K562 (cell line): ENCODE results near the gene UBE2N. TPM values are rescaled to one million over a fixed set of nuclear protein-coding genes. Genes with fewer than 3 reads are reported as not detected.

Source experiments
- ASH1L ChIP-seq: fragments of 450-650 bp; IDR thresholded peaks from 2 replicates; pipeline ENCODE4 v1.6.1; 2018; ENCODE audit warnings: borderline replicate concordance, mild to moderate bottlenecking, low read depth; ENCODE audit not compliant: partially characterized antibody
- BCL6 ChIP-seq: fragments of 250-450 bp; sonication (Bioruptor Pico); IDR thresholded peaks from 2 replicates; pipeline ENCODE4 v1.4.0; 2020
- CBFB ChIP-seq: sonication (generic); formaldehyde crosslinking; IDR thresholded peaks from 2 replicates; pipeline ENCODE4 v1.4.0; 2020; ENCODE audit warnings: mild to moderate bottlenecking, missing genetic modification reagents
- CGGBP1 ChIP-seq: fragments of 250-450 bp; sonication (Bioruptor Pico); IDR thresholded peaks from 2 replicates; pipeline ENCODE4 v1.9.0; 2021; ENCODE audit warnings: mild to moderate bottlenecking
- JUNB ChIP-seq: fragments of 450-650 bp; formaldehyde crosslinking; conservative IDR thresholded peaks from 2 replicates; pipeline ENCODE4 v1.4.0; 2020; ENCODE audit warnings: mild to moderate bottlenecking
- MTA2 ChIP-seq: fragments of 450-650 bp; IDR thresholded peaks from 2 replicates; pipeline ENCODE4 v1.6.1; 2016; ENCODE audit warnings: low read depth
- PHF21A ChIP-seq: fragments of 450-650 bp; IDR thresholded peaks from 2 replicates; pipeline ENCODE4 v1.6.1; 2017; ENCODE audit warnings: low read depth, borderline replicate concordance
- PHF8 ChIP-seq: fragments of 200-600 bp; sonication (generic); IDR thresholded peaks from 2 replicates; pipeline ENCODE4 v1.6.1; 2012; ENCODE audit warnings: mixed run types, mild to moderate bottlenecking, inconsistent platforms, low read length, moderate library complexity, borderline replicate concordance
- PRPF4 ChIP-seq: fragments of 200-400 bp; formaldehyde crosslinking; IDR thresholded peaks from one replicate; pipeline ENCODE4 v1.6.1; 2017; ENCODE audit warnings: low read length, low read depth, mild to moderate bottlenecking; ENCODE audit not compliant: insufficient read depth, poor library complexity, severe bottlenecking
- RBM39 ChIP-seq: fragments of 200-400 bp; formaldehyde crosslinking; optimal IDR thresholded peaks from 2 replicates; pipeline ENCODE3; 2018; ENCODE audit warnings: low read depth, low read length
- RHOXF2B ChIP-seq: fragments of 250-450 bp; sonication (Bioruptor Pico); conservative IDR thresholded peaks from 2 replicates; pipeline ENCODE4 v1.5.1; 2021
- SLC30A9 ChIP-seq: fragments of 250-450 bp; sonication (Bioruptor Pico); IDR thresholded peaks from 2 replicates; pipeline ENCODE4 v1.8.0; 2022; ENCODE audit warnings: mild to moderate bottlenecking, moderate library complexity
- SMAD2 ChIP-seq: fragments of 150-350 bp; IDR thresholded peaks from 2 replicates; pipeline ENCODE4 v1.6.1; 2014; ENCODE audit warnings: low read depth, mild to moderate bottlenecking, low read length
- SMAD3 ChIP-seq: fragments of 450-650 bp; formaldehyde crosslinking; conservative IDR thresholded peaks from 2 replicates; pipeline ENCODE4 v1.4.0; 2020; ENCODE audit warnings: mild to moderate bottlenecking
- SREBF2 ChIP-seq: sonication (generic); formaldehyde crosslinking; IDR thresholded peaks from 2 replicates; pipeline ENCODE4 v1.4.0; 2020; ENCODE audit warnings: mild to moderate bottlenecking, missing genetic modification reagents
- TCF15 ChIP-seq: fragments of 250-450 bp; sonication (Bioruptor Pico); IDR thresholded peaks from 2 replicates; pipeline ENCODE4 v1.8.0; 2022; ENCODE audit warnings: moderate library complexity, mild to moderate bottlenecking, inconsistent platforms
- TCF3 ChIP-seq: sonication (generic); formaldehyde crosslinking; IDR thresholded peaks from 2 replicates; pipeline ENCODE4 v1.4.0; 2020; ENCODE audit warnings: mild to moderate bottlenecking, missing genetic modification reagents
- THRA ChIP-seq: fragments of 450-650 bp; IDR thresholded peaks from 2 replicates; pipeline ENCODE4 v1.6.1; 2017; ENCODE audit warnings: mild to moderate bottlenecking, moderate library complexity
- ZC3H4 ChIP-seq: sonication (generic); formaldehyde crosslinking; IDR thresholded peaks from 2 replicates; pipeline ENCODE4 v1.9.0; 2021; ENCODE audit warnings: missing genetic modification reagents, borderline replicate concordance
- ZNF354B ChIP-seq: fragments of 250-450 bp; sonication (Bioruptor Pico); IDR thresholded peaks from 2 replicates; pipeline ENCODE4 v1.4.0; 2020
- ZNF445 ChIP-seq: fragments of 250-450 bp; sonication (Bioruptor Pico); IDR thresholded peaks from 2 replicates; pipeline ENCODE4 v1.4.0; 2020; ENCODE audit warnings: low read depth, mild to moderate bottlenecking, moderate library complexity
- polyA plus RNA-seq, 8 experiments: library from polyadenylated mRNA; depleted of rRNA in 4 of 8; stranded (reverse) in 5 of 8; unstranded in 3 of 8; fragments of >200 nt; fragmentation: Nextera tagmentation in 2 of 8; fragmentation: Illumina TruSeq in 1 of 8; extraction: Ambion mirVana in 2 of 8; extraction: Trizol in 1 of 8; gene quantifications; 2 replicates each; pipeline versions ENCODE4 v1.2.1 to v1.2.3, GENCODE V29; 2011 to 2014; ENCODE audit warnings: inconsistent platforms in 1 of 8, missing spikeins in 1 of 8
- total RNA-seq, 7 experiments: library from RNA; depleted of rRNA in 6 of 7; stranded (reverse); fragments of >200 nt in 6 of 7; fragmentation: Illumina TruSeq in 2 of 7; extraction: Trizol in 2 of 7; gene quantifications; 2 replicates each; pipeline versions ENCODE4 v1.2.1 to v1.2.3, GENCODE V29; 2011 to 2021; ENCODE audit warnings: low replicate concordance in 1 of 7
- TF ChIP-seq, protein P1 (sequence below): IDR thresholded peaks from 3 replicates; pipeline ENCODE4 v1.6.1; 2011; ENCODE audit warnings: borderline replicate concordance, mild to moderate bottlenecking; ENCODE audit not compliant: insufficient read length, insufficient read depth

UBE2N gene
- total and polyA plus RNA-seq, 9 of the 15 experiments (the other 6 are each of a cell fraction or from before 2014, with no cell fraction given) = 189 to 826 (median 260) TPM

DNA sequence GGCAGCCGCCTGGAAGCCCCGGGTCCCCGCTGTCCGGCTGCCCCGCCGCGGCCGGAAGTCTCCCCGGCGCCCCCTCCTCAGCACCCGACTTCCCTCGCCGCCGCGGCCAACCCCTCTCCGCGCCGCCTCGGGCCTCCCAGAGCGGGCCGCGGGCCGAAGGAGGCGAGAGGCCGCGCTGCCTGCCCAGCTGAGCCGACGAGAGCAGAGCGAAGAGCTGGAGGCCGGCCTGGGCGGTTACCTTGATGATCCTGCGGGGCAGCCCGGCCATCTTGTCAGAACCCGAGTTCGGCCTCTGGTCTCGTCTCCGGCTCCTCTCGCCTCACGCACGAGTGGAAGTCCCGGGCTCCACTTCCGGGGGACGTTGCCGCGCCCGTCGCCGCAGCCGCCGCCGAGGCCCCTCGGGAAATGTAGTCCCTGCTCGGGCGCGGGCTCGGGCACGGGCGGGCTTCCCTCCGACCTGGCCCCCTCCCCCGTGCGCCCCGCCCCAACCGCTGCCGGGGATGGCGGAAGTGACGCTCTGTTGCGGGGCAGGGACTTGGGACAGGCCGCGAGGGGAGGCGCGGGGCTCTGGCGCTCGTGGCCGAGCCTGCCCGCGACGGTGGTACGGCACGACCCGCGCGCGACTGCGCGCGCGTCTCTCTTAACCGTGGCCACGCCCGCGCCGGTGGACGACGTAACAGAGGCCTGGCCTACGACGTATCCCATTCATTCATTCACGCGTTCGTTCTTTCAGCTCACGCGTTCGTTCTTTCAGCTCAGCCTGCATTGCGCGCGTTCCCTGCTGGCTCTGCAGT, at the start of gene UBE2N (continued):
- TF ChIP-seq THRA (no peak), ASH1L (no peak), ZNF445 (CRISPR knock-in tag) (no peak), MTA2 (no peak), PRPF4 (no peak), SLC30A9 (no peak), CBFB (CRISPR knock-in tag) (peak; percentile 69; the same call in 1 of the 2 replicates), SMAD3 (CRISPR knock-in tag) (no peak), ZC3H4 (CRISPR knock-in tag) (no peak), TCF3 (CRISPR knock-in tag) (no peak; the same call in 1 of the 2 replicates), RBM39 (no peak), RHOXF2B (no peak), JUNB (CRISPR knock-in tag) (no peak), BCL6 (CRISPR knock-in tag) (no peak), CGGBP1 (peak; percentile 71; the same call in 1 of the 2 replicates), SREBF2 (CRISPR knock-in tag) (no peak), ZNF354B (CRISPR knock-in tag) (no peak), PHF8 (peak; percentile 84), PHF21A (peak; percentile 10; the same call in 1 of the 2 replicates), SMAD2 (no peak), TCF15 (no peak)
- TF ChIP-seq, protein P1, sequence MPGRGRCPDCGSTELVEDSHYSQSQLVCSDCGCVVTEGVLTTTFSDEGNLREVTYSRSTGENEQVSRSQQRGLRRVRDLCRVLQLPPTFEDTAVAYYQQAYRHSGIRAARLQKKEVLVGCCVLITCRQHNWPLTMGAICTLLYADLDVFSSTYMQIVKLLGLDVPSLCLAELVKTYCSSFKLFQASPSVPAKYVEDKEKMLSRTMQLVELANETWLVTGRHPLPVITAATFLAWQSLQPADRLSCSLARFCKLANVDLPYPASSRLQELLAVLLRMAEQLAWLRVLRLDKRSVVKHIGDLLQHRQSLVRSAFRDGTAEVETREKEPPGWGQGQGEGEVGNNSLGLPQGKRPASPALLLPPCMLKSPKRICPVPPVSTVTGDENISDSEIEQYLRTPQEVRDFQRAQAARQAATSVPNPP = no peak
